Prostate gland (tissue), 2 donors: ENCODE results near the gene MRNIP. TPM values are rescaled to one million over a fixed set of nuclear protein-coding genes. Genes with fewer than 3 reads are reported as not detected.

Source experiments
- DNase-seq: peaks from one replicate; pipeline ENCODE4 v3.0.0-alpha.2; 2019; ENCODE audit warnings: low spot score
- H3K27ac ChIP-seq, 2 donors: fragments of 200-600 bp; sonication (generic); 2 replicates each; pipeline ENCODE4 v1.5.1; 2017 to 2019
- H3K27me3 ChIP-seq: fragments of 200-600 bp; sonication (generic); replicated peaks from 2 replicates; pipeline ENCODE4 v1.5.1; 2019; ENCODE audit not compliant: insufficient read depth
- H3K36me3 ChIP-seq, 2 donors: fragments of 200-600 bp; sonication (generic); 1 replicate in 1 of 2; 2 replicates in 1 of 2; pipeline versions ENCODE4 v1.5.1 to v1.8.1; 2017 to 2019
- H3K4me1 ChIP-seq: fragments of 200-600 bp; sonication (generic); replicated peaks from 2 replicates; pipeline ENCODE4 v1.5.1; 2019
- H3K4me3 ChIP-seq, 2 donors: fragments of 200-600 bp; sonication (generic); 2 replicates each; pipeline ENCODE4 v1.5.1; 2017 to 2019
- H3K9me3 ChIP-seq: fragments of 200-600 bp; sonication (generic); 2 replicates; pipeline ENCODE4 v1.5.1; 2017
- POLR2A ChIP-seq: fragments of 450-650 bp; IDR thresholded peaks from one replicate; pipeline ENCODE4 v1.6.1; 2016; ENCODE audit warnings: antibody characterized with exemption, mild to moderate bottlenecking
- POLR2AphosphoS5 ChIP-seq: sonication (generic); formaldehyde crosslinking; IDR thresholded peaks from one replicate; pipeline ENCODE4 v1.6.1; 2017; ENCODE audit warnings: antibody characterized with exemption
- WGBS: methylation state at CpG from one replicate; pipeline ENCODE4 v1.1.5; 2018; 5-methylcytosine and 5-hydroxymethylcytosine counted together
- intact Hi-C: fragments of 100-400 bp; cut with DNase I; formaldehyde crosslinking; loops from one replicate; pipeline ENCODE4 v1.14.2; 2022
- total RNA-seq, 2 donors: library from RNA; depleted of rRNA; stranded (reverse); fragments of >200 nt; gene quantifications; one replicate each; pipeline ENCODE4 v1.1.0, GENCODE V29; 2016
- TF ChIP-seq, protein P1 (sequence below), 4 experiments: fragments of 200-600 bp in 2 of 4; fragments of 450-650 bp in 2 of 4; sonication (generic) in 2 of 4; IDR thresholded peaks; 1 replicate in 3 of 4; 2 replicates in 1 of 4; pipeline ENCODE4 v1.5.1; 2016 to 2019; ENCODE audit warnings: antibody characterized with exemption in 4 of 4, mild to moderate bottlenecking in 2 of 4, moderate library complexity in 2 of 4

The MRNIP gene
- total RNA-seq, 2 donors from 2014 or later: 30.0 to 55.2 TPM

- DNase-seq: no peak
- intact Hi-C loops: no loop called here
- no peak overlapping the region for H3K4me3 ChIP-seq
- WGBS: 95% methylated on average over 7 of the region's 7 CpGs
- no peaks in the 10 kb centered on the region for H3K27me3 ChIP-seq
- H3K27ac ChIP-seq: no peak overlapping the region
- no peaks in the 10 kb centered on the region for H3K9me3 ChIP-seq
- H3K4me1 ChIP-seq: no peaks in the 10 kb centered on the region
- TF ChIP-seq POLR2AphosphoS5 (no peak), POLR2A (no peak)
- TF ChIP-seq, protein P1, sequence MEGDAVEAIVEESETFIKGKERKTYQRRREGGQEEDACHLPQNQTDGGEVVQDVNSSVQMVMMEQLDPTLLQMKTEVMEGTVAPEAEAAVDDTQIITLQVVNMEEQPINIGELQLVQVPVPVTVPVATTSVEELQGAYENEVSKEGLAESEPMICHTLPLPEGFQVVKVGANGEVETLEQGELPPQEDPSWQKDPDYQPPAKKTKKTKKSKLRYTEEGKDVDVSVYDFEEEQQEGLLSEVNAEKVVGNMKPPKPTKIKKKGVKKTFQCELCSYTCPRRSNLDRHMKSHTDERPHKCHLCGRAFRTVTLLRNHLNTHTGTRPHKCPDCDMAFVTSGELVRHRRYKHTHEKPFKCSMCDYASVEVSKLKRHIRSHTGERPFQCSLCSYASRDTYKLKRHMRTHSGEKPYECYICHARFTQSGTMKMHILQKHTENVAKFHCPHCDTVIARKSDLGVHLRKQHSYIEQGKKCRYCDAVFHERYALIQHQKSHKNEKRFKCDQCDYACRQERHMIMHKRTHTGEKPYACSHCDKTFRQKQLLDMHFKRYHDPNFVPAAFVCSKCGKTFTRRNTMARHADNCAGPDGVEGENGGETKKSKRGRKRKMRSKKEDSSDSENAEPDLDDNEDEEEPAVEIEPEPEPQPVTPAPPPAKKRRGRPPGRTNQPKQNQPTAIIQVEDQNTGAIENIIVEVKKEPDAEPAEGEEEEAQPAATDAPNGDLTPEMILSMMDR (IDR thresholded peaks at IDR 0.05): no peak
- H3K36me3 ChIP-seq: peaks cover 0 to 7% of the 10 kb centered on the region in 2 donors
Measured at GRCh38 chr5:179864686-179865085, 6.1 kb upstream of the MRNIP start.

GRCh38 chr5:179863449-179864085, 5.0 kb upstream of the MRNIP start:
- Histone ChIP-seq H3K27me3 (no peaks in the 10 kb centered on the region), H3K4me1 (no peaks in the 10 kb centered on the region), H3K36me3 (peaks cover 0 to 6% of the 10 kb centered on the region in 2 donors), H3K27ac (no peak overlapping the region), H3K4me3 (no peak overlapping the region), H3K9me3 (no peaks in the 10 kb centered on the region)
- 96% methylated on average over 31 of the region's 31 CpGs for WGBS
- DNase-seq: no peak
- TF ChIP-seq POLR2AphosphoS5 (no peak), POLR2A (no peak)
- TF ChIP-seq, protein P1 (IDR thresholded peaks at IDR 0.05): no peak
- intact Hi-C loops: no loop called here

GRCh38 chr5:179862891-179863290, 4.3 kb upstream of the MRNIP start:
- no peak for DNase-seq
- no peaks in the 10 kb centered on the region for H3K9me3 ChIP-seq
- no peak overlapping the region for H3K27ac ChIP-seq
- H3K36me3 ChIP-seq: peaks cover 0 to 6% of the 10 kb centered on the region in 2 donors
- no peak overlapping the region for H3K4me3 ChIP-seq
- 98% methylated on average over 9 of the region's 9 CpGs for WGBS
- H3K4me1 ChIP-seq: no peaks in the 10 kb centered on the region
- TF ChIP-seq POLR2AphosphoS5 (no peak), POLR2A (no peak)
- TF ChIP-seq, protein P1 (IDR thresholded peaks at IDR 0.05): no peak
- H3K27me3 ChIP-seq: no peaks in the 10 kb centered on the region
- intact Hi-C loops: no loop called here

DNA sequence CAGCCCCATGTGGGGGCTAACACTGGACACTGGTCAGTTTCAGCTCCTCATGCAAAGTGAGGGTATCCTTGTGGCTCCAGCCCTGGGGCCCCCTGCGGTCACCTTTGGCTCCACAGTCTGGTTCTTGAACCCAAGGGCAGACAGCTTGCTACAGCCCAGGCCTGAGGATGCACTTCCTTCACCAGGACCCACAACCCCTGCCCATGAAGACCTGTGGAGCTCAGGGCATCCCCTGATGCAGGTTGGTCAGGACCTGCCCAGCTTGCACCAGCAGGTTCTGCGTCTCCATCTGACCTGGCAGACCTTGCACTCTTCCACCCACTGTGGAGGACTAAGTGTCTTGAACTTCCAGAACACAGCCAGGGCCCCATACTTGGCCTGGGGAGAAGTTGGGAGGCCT, 3.7 kb upstream of the MRNIP start:
- Histone ChIP-seq H3K4me3 (no peak overlapping the region), H3K4me1 (no peaks in the 10 kb centered on the region), H3K27ac (no peak overlapping the region), H3K9me3 (no peaks in the 10 kb centered on the region), H3K27me3 (no peaks in the 10 kb centered on the region), H3K36me3 (peaks cover 0 to 6% of the 10 kb centered on the region in 2 donors)
- intact Hi-C loops: no loop called here
- DNase-seq: no peak
- WGBS: 87% methylated on average over 2 of the region's 2 CpGs
- TF ChIP-seq POLR2A (no peak), POLR2AphosphoS5 (no peak)
- TF ChIP-seq, protein P1 (IDR thresholded peaks at IDR 0.05): no peak

GRCh38 chr5:179860301-179860700, 1.7 kb upstream of the MRNIP start:
- TF ChIP-seq POLR2AphosphoS5: no peak
- no peak for TF ChIP-seq POLR2A
- TF ChIP-seq, protein P1 (IDR thresholded peaks at IDR 0.05): no peak
- H3K4me1 ChIP-seq: no peaks in the 10 kb centered on the region
- no peak for DNase-seq
- H3K27me3 ChIP-seq: no peaks in the 10 kb centered on the region
- intact Hi-C loops: no loop called here
- WGBS: 83% methylated on average over 11 of the region's 11 CpGs
- H3K36me3 ChIP-seq: peaks cover 0 to 6% of the 10 kb centered on the region in 2 donors
- no peaks in the 10 kb centered on the region for H3K9me3 ChIP-seq
- no peak overlapping the region for H3K4me3 ChIP-seq
- H3K27ac ChIP-seq: no peak overlapping the region
